Retina (tissue), 1 donor: ENCODE data around the gene DENND5A.
"Not testable (repeated sequence)": the region's sequence is repeated elsewhere in the genome, so short reads cannot be mapped to it uniquely, and the experiment has no call there.

ENCODE experiments used
- DNase-seq: peaks from one replicate; pipeline ENCODE4 v3.0.0-alpha.2; 2016

Gene DENND5A

DNA sequence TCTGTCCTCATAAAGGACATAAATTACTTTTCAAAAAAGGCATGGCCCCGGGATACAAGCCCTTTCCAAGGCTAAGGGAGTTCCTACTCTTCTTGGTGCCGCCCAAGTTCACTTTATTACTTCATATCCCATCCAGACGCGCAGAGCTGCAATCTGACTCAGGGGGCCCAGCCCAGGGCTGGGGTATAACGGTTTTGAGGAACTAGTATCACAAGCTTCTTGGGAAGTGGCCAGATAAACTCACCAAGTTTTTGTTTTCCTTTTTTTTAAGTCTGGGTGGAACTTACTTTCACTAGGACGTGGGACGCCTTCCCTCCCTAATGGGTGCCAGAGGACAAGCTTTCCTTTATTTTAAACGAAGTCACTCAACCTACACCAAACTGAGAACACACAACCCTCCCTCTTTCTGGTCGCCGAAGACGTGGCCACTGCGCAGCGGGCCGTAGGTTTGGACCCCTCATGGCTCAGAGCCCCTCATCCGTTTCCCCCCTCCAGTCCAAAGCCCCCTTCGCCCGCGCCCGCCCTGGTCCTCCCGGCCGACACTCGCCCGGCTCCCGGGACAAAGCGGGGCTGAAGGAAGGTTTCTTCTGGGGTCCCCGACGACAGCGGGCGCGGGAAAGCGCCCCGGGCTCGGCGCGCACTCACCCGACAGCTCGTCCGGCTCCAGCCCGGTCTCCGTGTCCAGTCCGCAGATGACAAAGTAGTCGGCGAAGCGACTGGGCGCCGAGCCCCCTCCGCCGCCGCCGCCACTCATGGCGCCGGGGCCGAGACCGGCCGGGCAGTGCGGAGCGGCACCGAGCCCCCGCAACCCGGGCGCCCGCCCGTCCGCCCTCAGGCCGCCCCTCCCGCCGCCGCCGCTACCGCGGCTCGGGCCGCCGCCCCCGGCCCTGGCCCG is 587 bp downstream of the DENND5A start:
- peak; percentile 83 for DNase-seq

DNA sequence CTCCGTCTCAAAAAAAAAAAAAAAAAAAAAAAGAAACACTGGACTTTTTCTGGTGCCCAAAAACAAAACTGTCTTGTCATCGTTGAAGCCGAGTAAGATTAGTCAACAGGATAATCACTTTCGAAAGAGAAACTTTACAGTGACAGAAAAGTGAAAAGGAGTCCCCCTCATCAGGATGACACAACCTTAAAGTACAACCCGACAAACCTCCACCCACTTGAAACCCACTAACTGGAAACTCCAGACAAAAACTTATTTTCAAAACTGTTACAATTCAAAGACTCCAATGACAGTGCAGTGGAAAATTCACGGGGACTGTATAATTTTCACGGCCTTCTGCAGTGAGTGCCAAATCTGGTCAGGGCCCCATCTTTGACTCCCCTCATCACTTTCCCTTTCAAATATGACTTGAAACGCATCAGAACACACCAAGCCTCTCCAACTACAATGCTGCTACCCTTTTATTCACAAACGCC is 1.3 kb downstream of the DENND5A start:
- no peak for DNase-seq

DNA sequence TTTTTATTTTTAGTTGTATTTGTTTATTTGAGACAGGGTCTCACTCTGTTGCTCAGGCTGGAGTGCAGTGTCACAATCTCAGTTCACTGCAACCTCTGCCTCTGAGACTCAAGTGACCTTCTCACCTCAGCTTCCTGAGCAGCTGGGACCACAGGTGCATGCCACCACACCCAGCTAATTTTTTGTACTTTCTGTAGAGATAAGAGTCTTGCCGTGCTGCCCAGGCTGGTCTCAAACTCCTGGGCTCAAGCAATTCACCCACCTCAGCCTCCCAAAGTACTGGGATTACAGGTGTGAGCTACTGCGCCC is 4.4 kb downstream of the DENND5A start:
- DNase-seq, result not testable (repeated sequence)

DNA sequence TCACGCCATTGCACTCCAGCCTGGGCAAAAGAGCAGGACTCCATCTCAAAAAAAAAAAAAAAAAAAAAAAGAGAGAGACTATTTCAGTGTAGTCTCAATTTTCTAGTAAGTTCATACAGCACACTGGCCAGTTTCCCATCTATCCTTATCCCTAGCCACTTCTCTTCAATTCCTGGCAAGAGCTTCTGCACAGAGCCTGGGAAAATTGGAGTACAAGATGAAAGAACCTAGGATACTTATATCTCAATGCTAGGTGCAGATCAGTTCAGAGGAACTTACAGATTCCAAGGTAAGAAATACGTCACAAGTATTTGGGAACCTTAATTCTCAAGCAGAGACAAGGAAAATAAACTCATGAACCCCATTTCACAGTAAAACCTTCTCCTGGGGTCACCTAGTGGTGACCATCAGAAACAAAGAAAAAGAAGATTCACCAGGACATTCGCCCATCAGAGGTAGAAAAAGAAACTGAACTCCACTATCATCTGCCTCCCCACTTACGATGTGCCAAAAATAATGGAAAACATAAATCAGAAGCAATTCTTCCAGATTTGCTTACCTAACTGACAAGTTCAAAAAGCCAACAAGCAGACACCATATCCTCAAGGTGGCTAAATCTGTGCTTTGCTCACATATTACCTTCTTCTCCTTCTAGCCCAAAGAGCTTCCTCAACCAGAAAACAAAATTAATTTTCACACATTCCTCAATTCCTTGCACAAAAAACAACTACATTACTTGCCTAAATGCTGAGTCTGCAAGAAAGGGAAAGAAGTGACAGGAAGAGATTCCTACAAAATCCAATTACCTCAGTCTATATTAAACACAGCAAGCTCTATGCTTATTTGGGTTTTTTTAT is 4.9 kb downstream of the DENND5A start:
- DNase-seq, result no peak

DNA sequence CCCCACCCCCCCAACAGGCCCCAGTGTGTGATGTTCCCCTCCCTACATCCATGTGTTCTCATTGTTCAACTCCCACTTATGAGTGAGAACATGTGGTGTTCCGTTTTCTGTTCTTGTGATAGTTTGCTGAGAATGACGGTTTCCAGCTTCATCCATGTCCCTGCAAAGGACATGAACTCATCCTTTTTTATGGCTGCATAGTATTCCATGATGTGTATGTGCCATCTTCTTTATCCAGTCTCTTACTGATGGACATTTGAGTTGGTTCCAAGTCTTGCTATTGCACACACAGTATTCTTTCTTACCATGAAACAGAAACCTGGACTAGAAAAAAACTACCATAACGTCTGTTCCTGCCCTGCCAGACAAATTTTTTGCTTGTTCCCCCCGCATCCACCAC is 6.9 kb downstream of the DENND5A start:
- not testable (repeated sequence) for DNase-seq

DNA sequence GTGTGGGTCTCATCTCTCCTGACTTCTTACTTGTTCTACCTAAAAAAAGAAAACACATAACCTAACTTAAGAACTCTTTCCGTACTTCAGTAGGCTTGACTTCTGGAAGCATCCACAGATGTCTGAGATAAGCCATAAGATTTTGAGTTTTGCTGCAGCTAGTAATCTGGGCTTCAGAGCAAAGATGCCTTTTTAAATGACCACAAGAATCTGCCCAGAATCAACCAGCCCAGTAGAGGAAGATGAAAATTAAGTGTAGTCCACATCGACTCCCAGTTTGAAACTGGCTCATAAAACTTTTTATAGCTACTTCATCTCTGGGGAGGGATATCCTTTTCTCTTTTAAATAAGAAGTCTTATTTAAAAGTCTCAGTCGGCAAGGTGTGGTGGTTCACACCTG is 10.7 kb downstream of the DENND5A start:
- DNase-seq, result no peak

DNA sequence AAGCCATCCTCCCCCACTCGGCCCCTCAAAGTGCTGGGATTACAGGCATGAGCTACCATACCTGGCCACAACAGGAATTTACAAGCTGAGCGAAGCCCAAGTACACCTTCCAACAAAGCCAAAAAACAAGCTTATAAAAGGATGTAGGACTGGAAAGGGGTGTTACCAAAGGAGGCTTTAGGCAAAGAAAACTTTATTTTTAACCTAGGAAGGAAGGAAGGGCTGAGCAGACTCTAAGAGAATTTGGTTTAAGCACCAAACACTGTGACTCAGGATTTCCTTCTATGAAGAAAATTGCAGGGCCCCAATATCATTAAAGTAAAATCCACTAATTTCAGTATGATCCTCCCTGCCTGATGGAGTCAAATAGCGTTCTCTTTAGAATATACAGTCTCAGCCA is 12.1 kb downstream of the DENND5A start:
- DNase-seq, result no peak

DNA sequence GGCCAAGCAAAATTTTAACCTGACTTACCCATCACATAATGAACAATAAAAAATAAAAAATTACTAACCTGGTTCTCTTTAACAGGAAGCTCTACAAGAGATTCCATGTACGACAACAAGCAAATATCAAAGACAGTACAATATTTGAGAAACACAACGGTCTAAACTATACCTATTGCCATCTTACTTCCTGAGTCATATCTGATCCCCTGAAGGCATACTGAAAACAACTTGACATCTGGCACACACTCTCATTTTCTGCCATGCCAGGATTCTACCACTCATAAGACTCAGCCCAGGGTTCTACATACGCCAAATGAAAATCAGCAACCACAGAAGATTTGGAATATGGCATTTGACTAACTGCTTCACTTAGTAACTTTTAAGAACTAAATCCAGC is 13.8 kb downstream of the DENND5A start:
- no peak for DNase-seq

DNA sequence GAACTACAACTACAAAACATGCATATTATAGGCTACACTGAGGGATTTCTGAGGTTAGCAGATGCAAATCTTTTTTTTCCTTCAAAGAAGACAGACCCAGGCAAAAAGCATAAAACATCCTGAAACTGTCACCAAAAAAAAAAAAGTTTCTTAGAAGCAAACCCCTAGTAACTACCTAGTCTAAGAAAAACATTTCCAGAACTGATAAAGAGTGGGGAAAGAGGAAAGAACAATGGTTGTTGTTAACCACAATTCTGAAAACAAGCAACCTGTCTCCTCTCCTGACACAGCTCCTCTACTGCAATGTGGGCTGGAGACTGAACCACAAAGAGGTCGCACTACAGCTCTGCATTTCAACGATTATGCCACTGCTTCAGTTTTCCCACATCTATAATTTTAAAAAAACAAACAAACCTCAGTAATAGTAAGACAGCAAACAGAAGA is 15.0 kb downstream of the DENND5A start:
- DNase-seq, result no peak

DNA sequence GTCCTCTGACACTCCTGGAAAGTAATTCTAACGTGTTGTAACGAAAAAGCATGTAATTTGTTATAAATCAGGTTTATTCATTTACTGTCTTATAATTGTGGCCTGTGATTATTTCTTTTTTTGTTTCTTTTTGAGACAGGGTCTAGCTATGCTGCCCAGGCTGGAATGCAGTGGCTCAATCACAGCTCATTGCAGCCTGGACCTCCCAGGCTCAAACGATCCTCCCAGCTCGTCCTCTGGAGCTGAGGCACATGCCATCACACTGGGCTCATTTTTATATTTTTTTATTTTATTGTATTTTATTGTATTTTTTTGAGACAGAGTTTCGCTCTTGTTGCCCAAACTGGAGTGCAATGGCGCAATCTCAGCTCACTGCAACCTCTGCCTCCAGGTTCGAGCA is 15.9 kb downstream of the DENND5A start:
- DNase-seq, result no peak

DNA sequence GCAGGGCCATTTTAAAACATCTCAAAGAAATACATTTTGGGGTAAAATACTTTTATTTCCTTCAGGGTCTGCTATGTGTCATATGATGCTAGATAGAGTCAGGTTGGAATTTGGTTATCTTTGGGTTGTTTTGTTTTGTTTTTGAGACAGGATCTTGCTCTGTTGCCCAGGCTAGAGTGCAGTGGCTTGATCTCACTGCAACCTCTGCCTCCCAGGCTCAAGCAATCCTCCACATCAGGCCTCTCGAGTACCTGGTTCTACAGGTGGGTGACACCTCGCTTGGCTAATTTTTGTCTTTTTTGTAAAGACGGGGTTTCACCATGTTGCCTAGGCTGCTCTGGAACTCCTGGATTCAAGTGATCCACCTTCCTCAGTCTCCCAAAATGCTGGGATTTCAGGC is 17.3 kb downstream of the DENND5A start:
- DNase-seq, result no peak

DNA sequence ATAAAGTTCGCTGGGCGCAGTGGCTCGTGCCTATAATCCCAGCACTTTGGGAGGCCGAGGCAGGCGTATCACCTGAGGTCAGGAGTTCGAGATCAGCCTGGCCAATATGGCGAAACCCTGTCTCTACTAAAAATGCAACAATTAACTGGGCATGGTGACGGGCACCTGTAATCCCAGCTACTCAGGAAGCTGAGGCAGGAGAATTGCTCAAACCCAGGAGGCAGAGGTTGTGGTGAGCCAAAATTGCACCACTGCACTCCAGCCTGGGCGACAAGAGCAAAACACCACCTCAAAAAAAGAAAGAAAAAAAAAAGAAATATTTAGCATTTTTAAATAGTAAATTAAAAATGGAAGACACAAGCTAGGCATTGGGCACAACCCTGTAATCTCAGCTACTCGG is 28.9 kb downstream of the DENND5A start:
- DNase-seq, result not testable (repeated sequence)

DNA sequence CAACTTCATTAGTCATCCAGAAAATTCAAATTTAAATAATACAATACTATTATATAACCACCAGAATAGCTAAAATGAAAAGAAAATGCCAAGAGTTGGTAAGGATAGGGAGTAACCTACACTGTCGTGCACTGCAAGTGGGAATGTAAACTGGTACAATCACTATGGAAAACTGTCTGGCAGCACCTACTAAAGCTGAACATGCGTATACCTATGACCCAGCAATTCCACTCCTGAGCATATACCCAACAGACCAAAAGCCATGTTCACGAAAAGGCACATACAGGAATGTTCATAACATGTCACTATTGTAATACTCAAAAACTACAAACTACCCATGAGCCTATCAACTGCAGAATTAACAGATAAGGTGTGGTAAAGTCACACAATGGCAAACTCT is 32.7 kb downstream of the DENND5A start:
- no peak for DNase-seq

DNA sequence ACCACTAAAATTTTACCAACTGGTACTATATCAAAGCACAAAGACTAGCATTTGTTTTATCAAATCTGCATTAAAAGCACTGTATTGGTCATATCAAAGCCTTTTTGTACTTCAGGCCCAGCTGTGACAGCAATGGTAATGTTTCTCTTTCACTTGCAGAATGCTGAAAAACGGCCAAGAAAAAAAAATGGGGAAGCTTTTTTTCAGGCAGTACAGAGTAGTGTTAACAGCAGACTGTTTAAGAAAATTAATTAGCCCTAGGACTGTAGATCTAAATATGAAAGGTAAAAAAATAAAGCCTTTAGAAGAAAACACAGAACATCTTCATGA is 33.3 kb downstream of the DENND5A start:
- no peak for DNase-seq

DNA sequence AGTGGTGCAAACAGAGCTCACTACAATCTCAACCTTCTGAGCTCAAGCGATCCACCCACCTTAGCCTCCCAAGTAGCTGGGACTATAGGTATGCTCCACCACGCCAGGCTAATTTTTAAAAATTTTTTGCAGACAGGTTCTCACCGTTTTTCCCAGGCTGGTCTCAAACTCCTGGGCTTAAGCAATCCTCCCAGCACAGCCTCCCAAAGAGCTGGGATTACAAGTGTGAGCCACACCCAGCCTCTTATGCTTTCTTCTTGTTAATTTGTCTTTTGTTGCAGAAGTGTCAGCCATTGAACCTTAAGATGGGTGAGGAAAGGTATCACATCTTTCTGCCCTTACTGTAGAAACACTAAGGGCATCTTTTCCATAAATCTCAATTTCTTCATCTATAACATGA is 34.9 kb downstream of the DENND5A start:
- no peak for DNase-seq

DNA sequence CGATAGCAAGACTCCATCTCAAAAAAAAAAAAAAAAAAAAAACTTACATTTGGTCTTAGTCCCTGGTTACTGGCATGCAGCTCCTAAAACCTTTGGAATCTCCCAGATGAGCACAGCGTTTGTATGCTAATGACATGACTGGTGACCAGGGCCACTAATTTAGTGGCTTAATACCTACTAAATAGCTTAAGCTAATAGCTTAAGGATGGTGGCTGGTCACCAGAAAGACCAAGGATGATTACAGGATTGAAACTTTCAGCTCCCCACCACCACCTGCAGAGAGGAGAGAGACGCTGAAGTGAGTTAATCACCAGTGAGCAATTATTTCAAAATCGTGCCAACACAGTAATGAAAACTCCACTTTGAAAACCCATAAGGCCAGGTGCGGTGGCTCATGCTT is 37.1 kb downstream of the DENND5A start:
- no peak for DNase-seq

DNA sequence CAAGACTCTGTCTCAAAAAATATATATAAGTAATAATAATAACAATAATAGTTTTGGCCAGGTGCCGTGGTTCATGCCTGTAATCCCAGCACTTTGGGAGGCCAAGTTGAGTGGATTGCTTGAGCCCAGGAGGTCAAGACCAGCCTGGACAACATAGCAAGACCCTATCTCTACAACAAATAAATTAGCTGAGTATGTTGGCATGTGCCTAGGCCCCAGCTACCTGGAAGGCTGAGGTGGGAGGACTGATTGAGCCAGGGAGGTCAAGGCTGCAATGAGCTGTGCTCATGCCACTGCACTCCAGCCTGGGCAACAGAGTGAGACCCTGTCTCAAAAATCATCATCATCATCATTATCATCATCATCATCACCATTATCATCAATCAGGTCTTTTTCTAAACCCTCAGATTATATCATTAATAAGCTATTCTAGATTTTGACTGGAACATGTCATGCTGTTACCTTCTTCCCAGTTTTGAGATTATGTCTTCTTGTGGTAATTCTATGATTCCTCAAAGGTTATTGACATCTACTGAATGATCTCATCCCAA is 39.3 kb downstream of the DENND5A start:
- no peak for DNase-seq

DNA sequence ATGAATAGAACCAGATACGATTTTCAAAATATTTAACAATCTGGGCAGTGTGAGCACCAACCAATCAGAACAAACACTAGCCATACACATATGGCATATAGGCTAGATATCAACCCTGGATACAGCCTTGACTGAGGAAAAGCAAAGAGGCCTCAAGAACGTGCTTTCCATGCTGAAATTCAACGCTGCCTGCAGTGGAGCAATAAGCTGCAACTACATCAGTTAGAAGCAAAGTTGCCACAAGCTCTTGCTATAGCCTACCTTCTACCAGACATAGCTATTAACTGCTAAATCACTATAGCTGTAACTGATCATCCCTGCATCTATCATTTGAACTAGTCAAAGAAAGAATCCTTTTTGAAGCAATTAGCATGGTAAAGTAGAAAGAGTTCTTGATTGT is 42.5 kb downstream of the DENND5A start:
- no peak for DNase-seq

DNA sequence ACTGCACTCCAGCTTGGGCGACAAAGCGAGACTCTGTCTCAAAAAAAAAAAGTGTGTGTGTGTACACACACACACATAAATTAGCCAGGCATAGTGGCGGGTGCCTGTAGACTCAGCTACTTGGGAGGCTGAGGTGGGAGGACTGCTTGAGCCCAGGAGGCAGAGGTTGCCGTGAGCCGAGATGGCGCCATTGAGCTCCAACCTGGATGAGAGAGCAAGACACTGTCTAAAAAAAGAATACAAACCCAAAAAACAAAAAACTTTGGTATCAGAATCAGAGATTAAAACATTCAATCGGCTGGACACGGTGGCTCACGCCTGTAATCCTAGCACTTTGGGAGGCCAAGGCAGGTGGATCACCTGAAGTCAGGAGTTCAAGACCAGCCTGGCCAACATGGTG is 44.3 kb downstream of the DENND5A start:
- DNase-seq, result not testable (repeated sequence)

DNA sequence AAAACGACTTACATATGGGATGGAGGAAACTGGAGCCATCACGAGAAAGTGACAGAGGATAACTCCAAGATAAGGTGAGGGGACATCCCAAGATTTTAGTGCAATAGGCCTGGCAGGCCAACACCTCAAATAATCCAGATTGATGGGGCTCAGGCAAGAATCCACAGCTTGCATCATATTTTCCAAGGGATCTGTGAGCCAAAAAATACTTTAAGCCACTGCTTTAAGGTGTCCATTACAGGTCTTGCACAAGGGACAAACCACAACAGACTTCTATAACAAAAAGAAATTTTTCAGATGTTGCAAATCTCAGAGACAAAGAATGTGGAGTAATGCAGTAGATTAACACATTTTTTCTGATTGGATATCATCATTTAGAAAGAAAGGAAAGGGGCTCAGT is 45.6 kb downstream of the DENND5A start:
- DNase-seq, result no peak

DNA sequence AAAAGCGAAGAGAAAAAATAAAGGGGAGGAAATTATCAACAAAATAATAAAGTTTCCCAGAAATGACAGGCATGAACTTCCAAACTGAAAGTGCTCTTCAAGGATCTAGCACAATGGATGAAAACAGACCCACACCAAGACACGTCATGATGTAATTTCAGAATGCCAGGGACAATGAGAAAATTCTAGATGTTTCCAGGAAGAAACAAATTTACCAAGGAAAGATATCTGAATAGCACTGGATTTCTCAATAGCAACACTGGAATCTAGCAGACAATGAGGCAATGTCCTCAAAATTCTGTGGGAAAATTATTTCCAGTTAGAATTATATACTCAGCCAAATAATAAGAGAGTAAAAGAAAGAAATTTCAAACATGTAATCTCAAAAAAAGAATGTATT is 46.0 kb downstream of the DENND5A start:
- DNase-seq, result no peak

DNA sequence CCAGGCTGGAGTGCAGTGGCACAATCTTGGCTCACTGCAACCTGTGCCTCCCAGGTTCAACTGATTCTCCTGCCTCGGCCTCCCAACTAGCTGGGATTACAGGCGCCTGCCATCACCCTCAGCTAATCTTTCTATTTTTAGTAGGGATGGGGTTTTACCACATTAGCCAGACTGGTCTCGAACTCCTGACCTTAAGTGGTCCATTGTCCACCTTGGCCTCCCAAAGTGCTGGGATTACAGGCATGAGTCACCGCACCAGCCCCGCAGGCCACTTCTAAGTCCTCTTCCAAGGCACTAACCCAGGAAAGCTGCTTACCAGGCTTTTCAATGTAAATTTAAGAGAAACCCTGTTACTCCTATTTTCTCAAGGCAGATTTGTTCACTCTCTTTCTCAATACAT is 50.4 kb downstream of the DENND5A start:
- no peak for DNase-seq

DNA sequence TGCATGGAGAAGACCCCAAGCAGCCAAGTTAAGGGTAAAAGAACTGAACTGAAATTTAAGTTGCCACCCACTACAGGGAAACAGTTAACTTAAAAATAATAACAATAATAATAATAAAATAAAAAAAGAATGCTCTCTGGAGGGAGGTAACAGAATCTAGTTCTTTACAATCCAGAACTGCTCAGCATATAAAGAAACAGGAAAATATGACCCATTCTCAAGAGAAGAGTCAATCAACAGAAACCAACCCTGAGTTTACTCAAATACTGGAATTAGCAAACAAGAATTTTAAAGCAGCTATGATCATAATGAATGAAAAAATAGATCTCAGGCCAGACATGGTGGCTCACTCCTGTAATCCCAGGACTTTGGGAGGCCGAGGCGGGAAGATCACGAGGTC is 53.8 kb downstream of the DENND5A start:
- no peak for DNase-seq

DNA sequence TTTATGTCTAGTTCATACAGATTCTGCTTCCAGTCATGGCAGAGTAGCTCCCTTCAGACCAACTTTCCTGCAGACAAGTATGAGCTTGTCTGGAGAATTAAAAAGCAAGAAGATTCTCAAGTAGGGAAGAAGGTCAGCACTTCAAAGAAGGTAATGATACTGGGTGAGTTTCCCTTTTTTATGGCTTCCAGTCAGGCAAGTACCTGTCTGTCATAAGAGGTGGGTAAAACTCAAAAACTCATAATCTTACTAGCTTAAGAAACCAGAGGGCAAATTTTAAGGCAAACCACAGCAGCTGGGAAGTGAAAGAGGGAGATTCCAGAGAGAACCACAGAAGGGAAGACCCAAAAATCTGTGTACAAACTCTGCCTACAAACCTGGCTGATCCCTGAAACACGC is 54.2 kb downstream of the DENND5A start:
- no peak for DNase-seq
